Measurements from ENCODE around the gene PAPSS2.

- TF ChIP-seq POLR2A (IDR thresholded peaks at IDR 0.05) = no peak
- TF ChIP-seq CTCF (IDR thresholded peaks at IDR 0.05) = no peak
Observed at GRCh38 chr10:87765666-87766376, 106.1 kb downstream of the PAPSS2 start.
